ENCODE results near the gene SF3B2. TPM values are rescaled to one million over a fixed set of nuclear protein-coding genes. Genes with fewer than 3 reads are reported as not detected.
"Not testable (repeated sequence)": the region's sequence is repeated elsewhere in the genome, so short reads cannot be mapped to it uniquely, and the experiment has no call there.

Gene SF3B2
- total RNA-seq, 1 donor: 158 TPM

GRCh38 chr11:66073669-66074068 lies 21.5 kb downstream of the SF3B2 start:
- TF ChIP-seq CTCF (IDR thresholded peaks at IDR 0.05; ENCODE audit: insufficient read depth, low read length): no peak
- no peak overlapping the region for H3K4me3 ChIP-seq (ENCODE audit: low read depth, low read length)
- no peak for DNase-seq (ENCODE audit: low read depth)

GRCh38 chr11:66075273-66075672 lies 23.1 kb downstream of the SF3B2 start:
- no peak overlapping the region for H3K4me3 ChIP-seq (ENCODE audit: low read depth, low read length)
- TF ChIP-seq CTCF (IDR thresholded peaks at IDR 0.05; ENCODE audit: insufficient read depth, low read length): no peak
- no peak for DNase-seq (ENCODE audit: low read depth)

- H3K4me3 ChIP-seq (ENCODE audit: low read depth, low read length): no peak overlapping the region
- peak; percentile 37 for DNase-seq (ENCODE audit: low read depth)
- TF ChIP-seq CTCF (IDR thresholded peaks at IDR 0.05; ENCODE audit: insufficient read depth, low read length): no peak
Observed at GRCh38 chr11:66076561-66076960, 24.4 kb downstream of the SF3B2 start.

GRCh38 chr11:66077927-66078326 lies 25.8 kb downstream of the SF3B2 start:
- H3K4me3 ChIP-seq (ENCODE audit: low read depth, low read length): no peak overlapping the region
- no peak for DNase-seq (ENCODE audit: low read depth)
- TF ChIP-seq CTCF (IDR thresholded peaks at IDR 0.05; ENCODE audit: insufficient read depth, low read length): no peak

GRCh38 chr11:66078949-66079348 lies 26.8 kb downstream of the SF3B2 start:
- not testable (repeated sequence) for H3K4me3 ChIP-seq (ENCODE audit: low read depth, low read length); DNase-seq (ENCODE audit: low read depth)

GRCh38 chr11:66080055-66080817 lies 28.1 kb downstream of the SF3B2 start:
- peak; percentile 86 for DNase-seq (ENCODE audit: low read depth)
- TF ChIP-seq CTCF (IDR thresholded peaks at IDR 0.05; ENCODE audit: insufficient read depth, low read length): no peak
- H3K4me3 ChIP-seq (ENCODE audit: low read depth, low read length): no peak overlapping the region

GRCh38 chr11:66081505-66081904 lies 29.3 kb downstream of the SF3B2 start:
- no peak overlapping the region for H3K4me3 ChIP-seq (ENCODE audit: low read depth, low read length)
- TF ChIP-seq CTCF (IDR thresholded peaks at IDR 0.05; ENCODE audit: insufficient read depth, low read length): no peak
- DNase-seq (ENCODE audit: low read depth): no peak
